ENCODE data around the gene VPS35L. TPM values are rescaled to one million over a fixed set of nuclear protein-coding genes. Genes with fewer than 3 reads are reported as not detected.

Gene VPS35L
- total RNA-seq, 2 donors from 2014 or later: 27.0 to 28.3 TPM

- no peak for TF ChIP-seq CTCF (IDR thresholded peaks at IDR 0.05)
- H3K9me3 ChIP-seq: no peaks in the 10 kb centered on the region
- peak overlapping the region in 1 of 2 donors; percentile 58 for H3K27ac ChIP-seq
- H3K4me1 ChIP-seq: peaks cover 0 to 18% of the 10 kb centered on the region in 2 donors
- H3K27me3 ChIP-seq: no peaks in the 10 kb centered on the region
- peaks cover 27% of the 10 kb centered on the region for H3K36me3 ChIP-seq
- no peak for DNase-seq (ENCODE audit: low spot score)
- H3K4me3 ChIP-seq: no peak overlapping the region
These were observed 155.6 kb downstream of the VPS35L start for GRCh38 chr16:19710991-19711545.

- H3K9me3 ChIP-seq: no peaks in the 10 kb centered on the region
- DNase-seq (ENCODE audit: low spot score): no peak
- no peak overlapping the region for H3K4me3 ChIP-seq
- no peak overlapping the region for H3K27ac ChIP-seq
- no peaks in the 10 kb centered on the region for H3K27me3 ChIP-seq
- TF ChIP-seq CTCF (IDR thresholded peaks at IDR 0.05): no peak
- H3K36me3 ChIP-seq: peaks cover 22% of the 10 kb centered on the region
- peaks cover 0 to 24% of the 10 kb centered on the region in 2 donors for H3K4me1 ChIP-seq
These were observed 156.1 kb downstream of the VPS35L start for GRCh38 chr16:19711643-19712042.

GRCh38 chr16:19712418-19713058, 157.0 kb downstream of the VPS35L start:
- TF ChIP-seq CTCF (IDR thresholded peaks at IDR 0.05): no peak
- no peak overlapping the region for H3K27ac ChIP-seq
- peaks cover 0 to 33% of the 10 kb centered on the region in 2 donors for H3K4me1 ChIP-seq
- no peaks in the 10 kb centered on the region for H3K27me3 ChIP-seq
- H3K9me3 ChIP-seq: no peaks in the 10 kb centered on the region
- no peak for DNase-seq (ENCODE audit: low spot score)
- H3K36me3 ChIP-seq: peaks cover 21% of the 10 kb centered on the region
- no peak overlapping the region for H3K4me3 ChIP-seq

GRCh38 chr16:19713697-19714096, 158.2 kb downstream of the VPS35L start:
- peaks cover 21% of the 10 kb centered on the region for H3K36me3 ChIP-seq
- H3K27ac ChIP-seq: no peak overlapping the region
- H3K9me3 ChIP-seq: no peaks in the 10 kb centered on the region
- H3K4me1 ChIP-seq: peaks cover 0 to 34% of the 10 kb centered on the region in 2 donors
- no peak overlapping the region for H3K4me3 ChIP-seq
- DNase-seq (ENCODE audit: low spot score): no peak
- no peaks in the 10 kb centered on the region for H3K27me3 ChIP-seq
- no peak for TF ChIP-seq CTCF (IDR thresholded peaks at IDR 0.05)

GRCh38 chr16:19715566-19715965, 160.1 kb downstream of the VPS35L start:
- Histone ChIP-seq H3K27ac (no peak overlapping the region), H3K27me3 (no peaks in the 10 kb centered on the region), H3K4me1 (peaks cover 0 to 33% of the 10 kb centered on the region in 2 donors), H3K36me3 (peaks cover 14% of the 10 kb centered on the region), H3K9me3 (no peaks in the 10 kb centered on the region), H3K4me3 (no peak overlapping the region)
- no peak for TF ChIP-seq CTCF (IDR thresholded peaks at IDR 0.05)
- DNase-seq (ENCODE audit: low spot score): no peak

All from right atrium auricular region (tissue), 2 donors.